ENCODE results near the gene CCDC78.

CCDC78 gene

DNA sequence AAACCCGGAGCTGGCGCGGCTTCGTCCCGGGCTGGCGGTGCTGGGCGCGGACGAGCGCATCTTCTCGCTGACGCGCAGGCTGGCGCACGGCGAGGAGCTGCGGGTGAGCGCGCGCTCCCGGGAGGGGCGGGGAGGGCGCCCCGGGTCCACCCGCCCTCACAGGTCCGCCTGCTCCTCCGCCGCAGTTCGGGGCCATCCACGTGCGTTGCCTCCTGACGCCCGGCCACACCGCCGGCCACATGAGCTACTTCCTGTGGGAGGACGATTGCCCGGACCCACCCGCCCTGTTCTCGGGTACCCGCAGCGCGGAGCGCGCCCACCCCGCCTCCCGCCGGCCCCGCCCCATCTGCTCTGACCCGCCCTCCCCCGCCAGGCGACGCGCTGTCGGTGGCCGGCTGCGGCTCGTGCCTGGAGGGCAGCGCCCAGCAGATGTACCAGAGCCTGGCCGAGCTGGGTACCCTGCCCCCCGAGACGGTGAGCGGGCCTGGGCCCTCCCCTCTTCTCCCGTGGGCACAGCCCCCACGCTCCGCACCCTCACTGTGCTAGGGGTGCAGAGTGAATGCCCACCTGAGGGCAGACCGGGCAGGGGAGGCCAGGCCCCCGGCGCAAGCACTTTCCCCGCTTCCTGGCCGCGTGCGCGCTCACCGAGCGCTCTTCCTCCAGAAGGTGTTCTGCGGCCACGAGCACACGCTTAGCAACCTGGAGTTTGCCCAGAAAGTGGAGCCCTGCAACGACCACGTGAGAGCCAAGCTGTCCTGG, 2.1 kb upstream of the CCDC78 start:
- TF ChIP-seq ZNF274 (IDR thresholded peaks at IDR 0.05; ENCODE audit: low read depth, low read length): no peak
- peak overlapping the region; percentile 36; the same call in 1 of the 2 replicates for H3K4me3 ChIP-seq (ENCODE audit: low read length)

DNA sequence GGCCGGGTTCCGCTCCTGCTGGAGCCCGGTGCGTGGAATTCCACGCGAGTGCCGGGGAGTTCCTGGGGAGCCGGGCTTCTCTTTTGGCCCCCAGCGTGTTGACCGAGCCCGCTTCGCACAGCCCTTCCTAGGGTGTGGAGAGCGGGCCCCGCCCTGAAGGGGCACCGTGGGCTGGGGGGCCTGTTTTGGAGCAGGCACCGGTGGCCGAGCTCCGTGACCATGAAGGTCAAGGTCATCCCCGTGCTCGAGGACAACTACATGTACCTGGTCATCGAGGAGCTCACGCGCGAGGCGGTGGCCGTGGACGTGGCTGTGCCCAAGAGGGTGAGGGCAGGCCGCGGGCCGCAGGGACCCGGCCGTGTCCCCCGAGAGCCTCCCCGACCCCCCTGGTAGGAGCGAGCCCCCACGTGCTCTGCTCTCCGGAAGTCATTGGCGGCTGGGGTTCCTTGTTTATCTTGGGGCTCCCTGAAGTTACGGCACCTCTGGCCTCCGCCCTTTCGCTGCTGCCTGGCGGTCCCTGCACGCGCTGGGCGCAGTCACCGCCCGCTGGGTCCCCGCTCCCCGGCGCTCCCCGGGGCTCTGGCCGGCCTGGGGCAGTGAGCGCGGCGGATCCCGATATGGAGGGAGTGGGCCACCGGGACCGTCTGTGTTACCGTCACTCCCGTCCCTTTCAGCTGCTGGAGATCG, 1.2 kb upstream of the CCDC78 start:
- no peak for TF ChIP-seq ZNF274 (IDR thresholded peaks at IDR 0.05; ENCODE audit: low read depth, low read length)
- peak overlapping the region; percentile 68; the same call in 1 of the 2 replicates for H3K4me3 ChIP-seq (ENCODE audit: low read length)

DNA sequence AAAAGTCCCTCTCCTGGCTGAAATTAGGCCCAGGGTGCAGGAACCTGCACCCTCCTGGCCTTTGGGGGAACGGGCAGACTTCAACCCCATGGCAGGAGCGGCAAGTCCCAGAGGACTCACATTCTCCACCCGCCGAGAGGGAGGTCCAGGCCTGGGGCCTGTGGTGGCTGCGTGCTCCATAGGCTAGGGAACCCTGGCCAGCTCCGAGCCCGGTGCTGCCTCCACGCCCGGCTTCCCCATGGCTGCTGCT, 130 bp downstream of the CCDC78 start:
- TF ChIP-seq ZNF274 (IDR thresholded peaks at IDR 0.05; ENCODE audit: low read depth, low read length): no peak
- H3K4me3 ChIP-seq (ENCODE audit: low read length): no peak overlapping the region

DNA sequence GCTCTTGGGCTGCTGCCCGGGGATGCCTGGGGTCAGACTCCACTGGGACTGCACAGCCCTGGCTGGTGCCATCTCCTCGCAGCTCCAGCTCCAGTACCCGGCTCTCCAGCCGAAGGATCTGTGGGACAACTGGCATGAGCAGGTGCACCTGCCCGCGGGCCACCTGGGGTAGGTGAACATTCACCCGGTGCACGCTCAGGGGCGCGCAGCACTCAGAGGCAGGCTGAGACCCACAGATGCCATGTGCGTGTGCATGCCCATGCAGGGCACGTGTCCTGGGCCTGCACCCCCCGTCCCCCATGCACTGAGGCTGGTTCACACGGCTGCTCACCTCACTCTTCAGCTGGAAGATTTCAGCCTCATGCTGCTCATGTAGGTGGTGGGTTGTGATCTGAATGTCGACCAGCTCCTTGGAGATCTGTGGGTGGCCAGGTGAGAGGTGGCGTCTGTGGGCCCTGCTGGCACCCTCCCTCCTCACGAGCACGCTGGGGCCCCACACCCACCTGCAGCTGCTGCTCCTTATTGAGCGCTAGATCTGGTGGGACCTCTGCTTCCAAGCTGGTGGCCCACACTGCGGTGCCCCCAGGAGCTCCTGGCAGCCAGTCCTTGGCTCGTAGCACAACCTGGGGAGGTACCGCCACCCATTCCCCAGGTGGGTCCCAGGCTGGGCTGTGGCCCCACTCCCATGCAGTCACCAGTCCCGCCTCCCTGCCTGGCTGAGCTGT, 618 bp downstream of the CCDC78 start:
- H3K4me3 ChIP-seq (ENCODE audit: low read length): no peak overlapping the region
- TF ChIP-seq ZNF274 (IDR thresholded peaks at IDR 0.05; ENCODE audit: low read depth, low read length): no peak

DNA sequence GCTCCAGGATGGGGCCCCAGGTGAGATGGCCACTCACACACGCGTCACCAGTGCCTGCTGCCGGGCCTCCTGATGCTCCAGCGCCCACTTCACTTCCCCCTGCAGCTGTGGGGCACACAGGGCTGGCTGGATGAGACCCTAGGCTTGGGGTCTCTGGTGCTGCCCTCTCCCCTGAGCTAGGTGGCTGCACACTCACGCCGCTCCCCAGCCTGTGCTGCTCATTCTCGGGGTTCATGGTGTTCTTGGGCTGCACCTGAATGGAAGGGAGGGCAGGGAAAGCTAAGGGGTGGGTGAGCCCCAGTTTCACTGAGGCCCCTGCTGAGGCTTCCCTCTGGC, 1.2 kb downstream of the CCDC78 start:
- TF ChIP-seq ZNF274 (IDR thresholded peaks at IDR 0.05; ENCODE audit: low read depth, low read length): no peak
- H3K4me3 ChIP-seq (ENCODE audit: low read length): no peak overlapping the region

DNA sequence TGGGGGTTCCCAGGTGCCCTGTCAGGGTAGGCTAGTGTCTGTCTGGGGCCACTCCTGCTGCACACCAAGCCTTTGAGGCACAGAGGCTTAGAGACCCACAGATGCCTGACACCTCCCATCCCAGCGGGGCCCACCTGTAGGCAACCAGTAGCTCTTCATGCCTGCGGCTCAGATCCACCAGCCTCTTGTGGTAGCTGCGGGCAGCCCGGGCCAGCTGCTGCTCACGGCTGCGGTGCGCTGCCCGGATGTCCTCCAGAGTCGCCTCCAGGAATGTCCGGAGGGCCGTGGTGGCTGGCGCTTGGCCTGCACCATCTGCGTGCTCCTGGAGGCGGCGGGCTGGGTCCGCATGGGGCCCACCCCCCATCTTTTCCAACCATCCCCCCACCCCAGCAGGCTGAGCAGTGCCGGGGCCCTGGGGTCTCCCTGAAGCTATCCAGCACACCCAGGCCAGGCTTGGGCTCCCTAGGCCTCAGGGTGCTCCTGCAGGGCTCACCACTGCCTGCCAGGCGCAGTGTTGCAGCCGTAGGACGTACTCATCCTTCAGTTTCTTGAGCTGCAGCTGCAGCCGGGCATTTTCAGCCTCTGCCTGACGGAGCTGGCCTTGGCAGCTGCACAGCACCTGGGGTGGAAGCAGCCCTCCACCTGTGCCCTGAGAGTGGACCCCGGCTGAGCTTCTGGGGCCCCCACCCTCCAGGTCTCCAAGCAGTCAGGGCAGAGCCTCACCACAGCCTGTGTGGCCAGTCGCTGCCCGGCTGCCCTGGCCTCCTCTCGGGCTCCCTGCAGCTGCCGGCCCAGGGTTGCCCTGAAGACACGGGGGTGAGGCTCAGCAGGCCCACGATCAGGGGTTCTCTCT, 1.8 kb downstream of the CCDC78 start:
- no peak for TF ChIP-seq ZNF274 (IDR thresholded peaks at IDR 0.05; ENCODE audit: low read depth, low read length)
- H3K4me3 ChIP-seq (ENCODE audit: low read length): no peak overlapping the region

DNA sequence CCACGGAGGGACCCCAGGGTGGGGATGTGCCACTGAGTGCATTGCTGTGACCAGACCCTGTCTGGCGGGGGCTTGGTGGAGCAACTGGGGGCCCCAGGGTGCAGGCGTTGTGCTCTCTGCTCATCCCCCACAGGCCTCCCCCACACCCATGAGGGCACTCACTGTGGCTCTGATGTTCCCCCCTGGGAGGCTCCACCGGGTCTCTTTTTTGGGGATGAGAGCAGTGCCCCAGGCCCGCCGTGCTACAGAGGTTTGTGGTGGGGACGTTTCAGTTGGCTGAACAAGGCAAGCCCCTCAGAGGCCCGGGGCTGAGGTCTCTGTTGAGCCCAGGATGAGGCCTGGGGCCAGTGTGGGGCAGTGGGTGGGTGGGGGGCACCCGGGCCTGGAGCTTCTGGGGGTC, 2.5 kb downstream of the CCDC78 start:
- TF ChIP-seq ZNF274 (IDR thresholded peaks at IDR 0.05; ENCODE audit: low read depth, low read length): no peak
- no peak overlapping the region for H3K4me3 ChIP-seq (ENCODE audit: low read length)

DNA sequence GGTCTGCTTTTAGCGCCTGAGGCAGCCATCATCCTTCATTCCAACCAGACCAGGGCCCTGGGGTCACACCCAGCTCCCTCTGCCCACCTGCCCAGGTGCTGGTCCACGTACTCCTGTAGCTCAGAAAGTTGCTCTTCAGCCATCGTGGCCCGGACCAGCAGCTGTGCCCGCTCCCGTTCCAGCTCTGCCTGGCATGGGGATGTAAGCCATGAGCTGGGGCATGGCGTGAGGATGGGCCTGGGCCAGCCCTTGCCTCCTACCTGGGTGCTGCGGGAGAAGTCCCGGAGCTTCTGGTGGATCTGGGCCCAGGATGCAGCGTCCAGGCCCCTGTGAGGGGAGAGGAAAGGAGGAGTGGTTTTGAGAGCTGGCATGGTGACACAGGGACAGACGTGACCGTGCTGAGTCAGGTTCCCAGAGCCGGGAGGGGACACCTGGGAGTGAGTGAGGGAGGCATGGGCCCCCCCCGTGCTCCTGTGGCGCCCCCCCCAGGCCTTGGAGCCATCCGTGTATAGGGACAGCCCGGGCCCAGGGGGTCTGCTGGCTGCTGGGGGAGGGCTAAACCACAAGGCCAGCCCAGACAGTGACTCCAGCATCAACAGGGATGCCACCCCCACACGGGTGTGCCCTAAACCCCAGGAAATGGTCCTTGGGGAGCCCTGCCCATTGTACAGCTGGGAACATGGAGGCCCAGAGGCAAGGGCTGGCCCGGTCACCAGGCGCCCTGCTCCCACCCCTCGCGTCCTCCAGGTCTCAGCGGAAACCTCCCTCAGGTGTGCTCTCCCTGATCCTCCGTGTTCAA, 3.2 kb downstream of the CCDC78 start:
- no peak for TF ChIP-seq ZNF274 (IDR thresholded peaks at IDR 0.05; ENCODE audit: low read depth, low read length)
- H3K4me3 ChIP-seq (ENCODE audit: low read length): no peak overlapping the region

DNA sequence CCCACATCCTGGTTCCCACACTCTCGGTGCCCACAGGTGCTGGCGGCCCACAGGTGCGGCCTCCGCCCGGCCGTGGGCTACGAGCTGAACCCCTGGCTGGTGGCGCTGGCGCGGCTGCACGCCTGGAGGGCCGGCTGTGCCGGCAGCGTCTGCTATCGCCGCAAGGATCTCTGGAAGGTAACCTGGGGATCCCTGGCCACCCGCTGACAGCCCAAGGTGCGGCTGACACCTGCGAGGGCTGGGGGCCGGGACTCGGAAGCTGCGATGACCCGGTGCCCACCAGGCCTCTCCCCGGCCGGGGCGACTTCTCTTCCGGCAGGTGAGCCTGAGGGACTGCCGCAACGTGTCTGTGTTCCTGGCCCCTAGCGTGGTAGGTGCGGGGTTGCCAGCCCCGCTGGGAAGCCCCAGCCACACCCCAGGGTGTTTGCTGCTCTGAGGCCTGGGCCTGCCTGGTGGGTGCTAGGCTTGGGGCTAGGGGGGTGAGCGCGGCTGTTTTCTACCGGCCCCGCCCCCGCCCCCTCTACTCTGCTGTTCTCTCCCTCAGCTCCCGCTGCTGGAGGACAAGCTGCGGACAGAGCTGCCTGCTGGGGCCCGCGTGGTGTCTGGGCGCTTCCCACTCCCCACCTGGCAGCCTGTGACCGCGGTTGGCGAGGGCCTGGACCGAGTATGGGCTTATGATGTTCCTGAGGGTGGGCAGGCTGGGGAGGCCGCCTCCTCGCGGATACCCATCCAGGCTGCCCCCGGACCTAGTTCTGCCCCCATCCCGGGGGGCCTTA, 4.3 kb downstream of the CCDC78 start:
- peak overlapping the region; percentile 66; the same call in 1 of the 2 replicates for H3K4me3 ChIP-seq (ENCODE audit: low read length)
- no peak for TF ChIP-seq ZNF274 (IDR thresholded peaks at IDR 0.05; ENCODE audit: low read depth, low read length)

DNA sequence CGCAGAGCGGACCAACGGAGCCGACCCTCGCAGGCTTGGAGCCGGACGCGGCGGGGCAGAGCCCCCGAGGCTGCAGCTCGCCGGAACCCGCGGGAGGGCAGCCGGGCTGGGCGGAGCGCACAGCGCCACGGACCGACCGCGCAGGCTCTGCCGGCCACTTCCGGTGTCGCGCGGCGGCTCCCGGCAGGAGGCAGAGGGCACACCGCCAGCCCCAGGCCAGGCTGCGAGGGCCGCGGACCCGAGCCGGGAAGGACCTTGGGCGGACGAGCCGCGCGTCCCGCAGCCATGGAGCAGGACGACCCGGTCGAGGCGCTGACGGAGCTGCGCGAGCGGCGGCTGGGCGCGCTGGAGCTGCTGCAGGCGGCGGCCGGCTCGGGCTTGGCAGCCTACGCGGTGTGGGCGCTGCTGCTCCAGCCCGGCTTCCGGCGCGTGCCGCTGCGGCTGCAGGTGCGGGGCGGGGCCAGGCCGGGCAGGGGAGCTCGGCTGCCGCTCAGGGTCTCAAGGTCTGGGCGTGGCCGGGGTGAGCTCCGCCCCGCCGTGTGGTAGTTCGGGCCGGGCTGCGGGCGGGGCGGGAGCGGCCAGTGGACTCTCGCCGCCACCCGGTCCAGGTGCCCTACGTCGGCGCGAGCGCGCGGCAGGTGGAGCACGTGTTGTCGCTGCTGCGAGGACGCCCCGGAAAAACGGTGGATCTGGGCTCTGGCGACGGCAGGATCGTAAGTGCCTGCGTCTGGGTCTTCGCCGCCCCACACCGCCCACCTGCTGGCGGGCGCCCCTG, 5.1 kb downstream of the CCDC78 start, which contains the start of gene ANTKMT:
ANTKMT (plus strand) TSS at position 157 of the 775 bp plus-strand sequence; CDS start at position 286, 129 bp downstream.
- no peak for TF ChIP-seq ZNF274 (IDR thresholded peaks at IDR 0.05; ENCODE audit: low read depth, low read length)
- peak within 1 kb of the TSS; percentile 66 for H3K4me3 ChIP-seq (ENCODE audit: low read length)

DNA sequence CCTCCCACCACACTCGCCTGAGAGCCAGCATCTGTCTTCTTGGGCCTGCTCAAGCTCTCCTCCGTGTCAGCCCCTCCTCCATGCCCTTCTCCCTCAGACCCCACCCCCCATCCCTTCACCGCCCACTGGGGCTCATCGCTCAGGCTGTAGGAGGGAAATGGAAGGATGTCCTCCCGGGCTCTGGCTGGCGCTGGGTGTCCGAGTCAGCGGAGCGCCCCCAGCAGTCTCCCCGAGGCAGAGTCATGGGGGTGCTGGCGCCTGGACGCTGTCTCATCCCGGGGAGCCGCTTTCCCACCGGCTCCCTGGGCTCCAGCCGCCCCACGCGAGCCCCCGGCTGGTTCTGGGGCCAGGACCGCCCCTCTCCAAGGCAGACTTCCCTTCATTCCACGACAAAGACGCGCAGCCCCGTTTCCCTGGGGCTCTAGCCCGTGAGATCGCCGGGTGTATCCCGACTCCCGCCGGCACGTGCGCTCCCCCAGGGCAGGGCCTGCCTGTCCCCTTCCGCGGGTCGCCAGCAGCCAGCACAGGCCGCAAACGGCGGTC, 5.7 kb downstream of the CCDC78 start:
- TF ChIP-seq ZNF274 (IDR thresholded peaks at IDR 0.05; ENCODE audit: low read depth, low read length): no peak
- peak overlapping the region; percentile 66 for H3K4me3 ChIP-seq (ENCODE audit: low read length)
